Hepatocyte (in vitro differentiated cells): ENCODE measurements around the gene VPS11.

Experiments used
- EZH2 ChIP-seq: fragments of 200-600 bp; sonication (generic); IDR thresholded peaks from 2 replicates; pipeline ENCODE4 v1.6.1; 2016; ENCODE audit warnings: antibody characterized with exemption, mild to moderate bottlenecking, borderline replicate concordance
- TF ChIP-seq, protein P1 (sequence below): fragments of 200-600 bp; sonication (generic); IDR thresholded peaks from 2 replicates; pipeline ENCODE4 v1.5.1; 2016; ENCODE audit warnings: antibody characterized with exemption, mild to moderate bottlenecking; ENCODE audit not compliant: poor library complexity

DNA sequence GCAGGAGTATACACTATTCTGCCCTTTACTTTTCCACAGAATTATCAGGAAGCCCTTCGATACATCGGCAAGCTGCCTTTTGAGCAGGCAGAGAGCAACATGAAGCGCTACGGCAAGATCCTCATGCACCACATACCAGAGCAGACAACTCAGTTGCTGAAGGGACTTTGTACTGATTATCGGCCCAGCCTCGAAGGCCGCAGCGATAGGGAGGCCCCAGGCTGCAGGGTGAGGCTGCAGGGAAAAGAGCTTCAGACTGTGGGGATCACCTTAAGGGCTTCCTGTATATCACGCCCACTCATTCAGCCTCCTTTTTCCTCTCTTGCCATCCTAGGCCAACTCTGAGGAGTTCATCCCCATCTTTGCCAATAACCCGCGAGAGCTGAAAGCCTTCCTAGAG, 10.2 kb downstream of the VPS11 start:
- TF ChIP-seq, protein P1, sequence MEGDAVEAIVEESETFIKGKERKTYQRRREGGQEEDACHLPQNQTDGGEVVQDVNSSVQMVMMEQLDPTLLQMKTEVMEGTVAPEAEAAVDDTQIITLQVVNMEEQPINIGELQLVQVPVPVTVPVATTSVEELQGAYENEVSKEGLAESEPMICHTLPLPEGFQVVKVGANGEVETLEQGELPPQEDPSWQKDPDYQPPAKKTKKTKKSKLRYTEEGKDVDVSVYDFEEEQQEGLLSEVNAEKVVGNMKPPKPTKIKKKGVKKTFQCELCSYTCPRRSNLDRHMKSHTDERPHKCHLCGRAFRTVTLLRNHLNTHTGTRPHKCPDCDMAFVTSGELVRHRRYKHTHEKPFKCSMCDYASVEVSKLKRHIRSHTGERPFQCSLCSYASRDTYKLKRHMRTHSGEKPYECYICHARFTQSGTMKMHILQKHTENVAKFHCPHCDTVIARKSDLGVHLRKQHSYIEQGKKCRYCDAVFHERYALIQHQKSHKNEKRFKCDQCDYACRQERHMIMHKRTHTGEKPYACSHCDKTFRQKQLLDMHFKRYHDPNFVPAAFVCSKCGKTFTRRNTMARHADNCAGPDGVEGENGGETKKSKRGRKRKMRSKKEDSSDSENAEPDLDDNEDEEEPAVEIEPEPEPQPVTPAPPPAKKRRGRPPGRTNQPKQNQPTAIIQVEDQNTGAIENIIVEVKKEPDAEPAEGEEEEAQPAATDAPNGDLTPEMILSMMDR, result no peak
- no peak for TF ChIP-seq EZH2
